ENCODE data around the gene SRRM1. TPM values are rescaled to one million over a fixed set of nuclear protein-coding genes. Genes with fewer than 3 reads are reported as not detected.

Gene SRRM1
- total and polyA plus RNA-seq, 9 of the 15 experiments (the other 6 are each of a cell fraction or from before 2014, with no cell fraction given) = 54.5 to 268 (median 115) TPM

- TF ChIP-seq BCLAF1 (IDR thresholded peaks at IDR 0.05; ENCODE audit: borderline replicate concordance in 1 of 2, control insufficient read depth in 1 of 2, low read depth in 2 of 2, low read length in 1 of 2) (no peak), MCM3 (IDR thresholded peaks at IDR 0.05) (no peak), TFAM (CRISPR knock-in tag; conservative IDR thresholded peaks at IDR 0.05) (no peak), ASH1L (IDR thresholded peaks at IDR 0.05; ENCODE audit: borderline replicate concordance, low read depth, partially characterized antibody) (no peak), IFI16 (CRISPR knock-in tag; IDR thresholded peaks at IDR 0.05) (no peak), FOXA3 (CRISPR knock-in tag; conservative IDR thresholded peaks at IDR 0.05 in 1 of 2, IDR thresholded peaks at IDR 0.05 in 1 of 2) (no peak; a peak in 2 of 4 replicates), RBM34 (IDR thresholded peaks at IDR 0.05; ENCODE audit: borderline replicate concordance, insufficient read depth, low read length) (no peak), U2AF1 (optimal IDR thresholded peaks at IDR 0.05; ENCODE audit: low read depth, low read length) (no peak), PCBP2 (IDR thresholded peaks at IDR 0.05; ENCODE audit: low read depth, low read length, poor library complexity, severe bottlenecking) (no peak), ZNF197 (CRISPR knock-in tag; IDR thresholded peaks at IDR 0.05; ENCODE audit: low read depth) (no peak), COPS2 (conservative IDR thresholded peaks at IDR 0.05) (no peak), ZBTB43 (CRISPR knock-in tag; IDR thresholded peaks at IDR 0.05) (0 out of 2 replicates have a peak, but pooled peaks have one; percentile 77), BRF2 (IDR thresholded peaks at IDR 0.05; ENCODE audit: borderline replicate concordance, insufficient read depth, insufficient read length) (no peak), CHD4 (IDR thresholded peaks at IDR 0.05; ENCODE audit: insufficient read depth, insufficient replicate concordance, low read depth, low read length, poor library complexity, severe bottlenecking) (no peak), RBFOX2 (IDR thresholded peaks at IDR 0.05; ENCODE audit: low read depth, low read length) (peak; percentile 92), CREB3 (tag; conservative IDR thresholded peaks at IDR 0.05; ENCODE audit: low read depth) (no peak), CREB5 (CRISPR knock-in tag; IDR thresholded peaks at IDR 0.05) (no peak)
Observed at GRCh38 chr1:24642481-24643362, at the start of gene SRRM1 (continued).
